Muscle of back (tissue), 13 donors: ENCODE results near the gene C2CD2. TPM values are rescaled to one million over a fixed set of nuclear protein-coding genes. Genes with fewer than 3 reads are reported as not detected.
"Not testable (repeated sequence)": the region's sequence is repeated elsewhere in the genome, so short reads cannot be mapped to it uniquely, and the experiment has no call there.

ENCODE experiments used
- DNase-seq, 3 donors: peaks; one replicate each; pipeline versions ENCODE4 v3.0.0 to v3.0.0-alpha.2; 2013
- long read RNA-seq, 9 donors: transcript quantifications; one replicate each; lab custom pipeline, GENCODE V29; 2026
- polyA plus RNA-seq, 10 donors: library from polyadenylated mRNA; unstranded; fragments of 120-200 nt; gene quantifications; one replicate each; pipeline ENCODE4 v1.2.1, GENCODE V29; 2013; ENCODE audit not compliant: insufficient read length in 10 of 10

The C2CD2 gene
- 10 to 100 TPM in 7 of 10 donors, 1 to 10 TPM in 3; 6.5 to 13.1 (median 10.9) TPM for polyA plus RNA-seq
- long read RNA-seq, donor 1 = 0 reads
- long read RNA-seq, donor 2, full-length matches to known transcripts = 2 of 2 reads
- long read RNA-seq, donor 2, partial matches to known transcripts = 0 of 2 reads
- long read RNA-seq, donor 2, other reads (novel, unspliced or antisense) = 0 of 2 reads
- long read RNA-seq, donor 3 = 0 reads
- long read RNA-seq, donor 4 = 0 reads
- long read RNA-seq, donor 5, partial matches to known transcripts = 0 of 1 reads
- long read RNA-seq, donor 5, other reads (novel, unspliced or antisense) = 0 of 1 reads
- long read RNA-seq, donor 6, full-length matches to known transcripts = 1 of 1 reads
- long read RNA-seq, donor 6, partial matches to known transcripts = 0 of 1 reads
- long read RNA-seq, donor 6, other reads (novel, unspliced or antisense) = 0 of 1 reads
- long read RNA-seq, donor 7, full-length matches to known transcripts = 2 of 2 reads
- long read RNA-seq, donor 7, partial matches to known transcripts = 0 of 2 reads
- long read RNA-seq, donor 7, other reads (novel, unspliced or antisense) = 0 of 2 reads
- long read RNA-seq, donor 8, full-length matches to known transcripts = 2 of 2 reads
- long read RNA-seq, donor 8, partial matches to known transcripts = 0 of 2 reads
- long read RNA-seq, donor 8, other reads (novel, unspliced or antisense) = 0 of 2 reads
- long read RNA-seq, donor 9 = 0 reads

GRCh38 chr21:41953831-41954653 lies at the start of gene C2CD2:
Gene C2CD2, minus strand, starts transcription at chr21:41954018. Its CDS starts 370 bp downstream, at chr21:41953648.
- DNase-seq = peak; percentile 63 to 91 (median 76)

- DNase-seq = peak in 1 of 3 donors; percentile 46
Measured at GRCh38 chr21:42003051-42003461, 49.2 kb upstream of the C2CD2 start.

GRCh38 chr21:42002421-42002958 lies 48.7 kb upstream of the C2CD2 start:
- peak in 1 of 3 donors; percentile 70 for DNase-seq

GRCh38 chr21:42001781-42002180 lies 48.0 kb upstream of the C2CD2 start:
- DNase-seq = no peak

- no peak for DNase-seq
Measured at GRCh38 chr21:42000908-42001307, 47.1 kb upstream of the C2CD2 start.

GRCh38 chr21:41997657-41998056 lies 43.8 kb upstream of the C2CD2 start:
- DNase-seq = no peak

GRCh38 chr21:41995577-41995976 lies 41.8 kb upstream of the C2CD2 start:
- DNase-seq = no peak

GRCh38 chr21:41994613-41995012 lies 40.8 kb upstream of the C2CD2 start:
- not testable (repeated sequence) for DNase-seq

GRCh38 chr21:41993744-41994143 lies 39.9 kb upstream of the C2CD2 start:
- DNase-seq = peak; percentile 30 to 73 (median 54)

- no peak for DNase-seq
Measured at GRCh38 chr21:41992576-41992975, 38.8 kb upstream of the C2CD2 start.

- DNase-seq = no peak
Measured at GRCh38 chr21:41991659-41992058, 37.8 kb upstream of the C2CD2 start.

- DNase-seq = no peak
Measured at GRCh38 chr21:41989698-41990097, 35.9 kb upstream of the C2CD2 start.

GRCh38 chr21:41987310-41987709 lies 33.5 kb upstream of the C2CD2 start:
- no peak for DNase-seq

- DNase-seq = no peak
Measured at GRCh38 chr21:41985662-41986416, 32.0 kb upstream of the C2CD2 start.

- DNase-seq = no peak
Measured at GRCh38 chr21:41983229-41983628, 29.4 kb upstream of the C2CD2 start.

- no peak for DNase-seq
Measured at GRCh38 chr21:41980561-41980960, 26.7 kb upstream of the C2CD2 start.

- DNase-seq = no peak
Measured at GRCh38 chr21:41979751-41980369, 26.0 kb upstream of the C2CD2 start.

GRCh38 chr21:41979335-41979734 lies 25.5 kb upstream of the C2CD2 start:
- DNase-seq = no peak

GRCh38 chr21:41977034-41977950 lies 23.5 kb upstream of the C2CD2 start:
- DNase-seq = no peak
